GM18508 (cell line): Measurements from ENCODE around the gene ZNF74.
"Not testable (repeated sequence)": the region's sequence is repeated elsewhere in the genome, so short reads cannot be mapped to it uniquely, and the experiment has no call there.

Experiments used
- ATAC-seq: cut with Tn5 transposase; IDR thresholded peaks from one replicate; pipeline ENCODE4 v1.9.1; 2021; ENCODE audit warnings: moderate number of reproducible peaks; ENCODE audit not compliant: insufficient read depth, unreplicated experiment

ZNF74 gene

GRCh38 chr22:20393705-20394476 lies at the start of gene ZNF74:
Gene ZNF74 (plus strand): TSS chr22:20394151. CDS start chr22:20394629, 478 bp downstream.
- ATAC-seq, result no peak

- ATAC-seq, result not testable (repeated sequence)
Observed at GRCh38 chr22:20346553-20346952, 47.4 kb upstream of the ZNF74 start.

GRCh38 chr22:20352536-20352935 lies 41.4 kb upstream of the ZNF74 start:
- not testable (repeated sequence) for ATAC-seq

GRCh38 chr22:20354238-20354975 lies 39.5 kb upstream of the ZNF74 start:
- ATAC-seq, result no peak

- not testable (repeated sequence) for ATAC-seq
Observed at GRCh38 chr22:20355939-20356636, 37.9 kb upstream of the ZNF74 start.

- ATAC-seq, result not testable (repeated sequence)
Observed at GRCh38 chr22:20356906-20357305, 37.0 kb upstream of the ZNF74 start.

- not testable (repeated sequence) for ATAC-seq
Observed at GRCh38 chr22:20357967-20358366, 36.0 kb upstream of the ZNF74 start.

- ATAC-seq, result not testable (repeated sequence)
Observed at GRCh38 chr22:20358503-20359239, 35.3 kb upstream of the ZNF74 start.

- not testable (repeated sequence) for ATAC-seq
Observed at GRCh38 chr22:20360261-20360660, 33.7 kb upstream of the ZNF74 start.

GRCh38 chr22:20360866-20361751 lies 32.8 kb upstream of the ZNF74 start:
- not testable (repeated sequence) for ATAC-seq

GRCh38 chr22:20361752-20362229 lies 32.2 kb upstream of the ZNF74 start:
- not testable (repeated sequence) for ATAC-seq

GRCh38 chr22:20362403-20362802 lies 31.5 kb upstream of the ZNF74 start:
- ATAC-seq, result not testable (repeated sequence)

- ATAC-seq, result not testable (repeated sequence)
Observed at GRCh38 chr22:20364335-20365260, 29.4 kb upstream of the ZNF74 start.

GRCh38 chr22:20366841-20367240 lies 27.1 kb upstream of the ZNF74 start:
- not testable (repeated sequence) for ATAC-seq

- not testable (repeated sequence) for ATAC-seq
Observed at GRCh38 chr22:20368875-20369274, 25.1 kb upstream of the ZNF74 start.

- not testable (repeated sequence) for ATAC-seq
Observed at GRCh38 chr22:20371687-20372086, 22.3 kb upstream of the ZNF74 start.

- not testable (repeated sequence) for ATAC-seq
Observed at GRCh38 chr22:20372406-20372854, 21.5 kb upstream of the ZNF74 start.

GRCh38 chr22:20373195-20373706 lies 20.7 kb upstream of the ZNF74 start:
- not testable (repeated sequence) for ATAC-seq
